SK-N-SH (cell line): ENCODE measurements around the gene TMEM225B. TPM values are rescaled to one million over a fixed set of nuclear protein-coding genes. Genes with fewer than 3 reads are reported as not detected.

ENCODE experiments used
- CTCF ChIA-PET: fragments of 300-600, 350-600 bp; formaldehyde crosslinking; extraction: SDS; loops from one replicate; lab custom pipeline; 2021; lab: Yijun Ruan, JAX
- POLR2A ChIA-PET: fragments of 350-600 bp; sonication (Branson Sonifier 250); formaldehyde crosslinking; extraction: SDS; loops from one replicate; lab custom pipeline; 2020; ENCODE audit warnings: antibody characterized with exemption, inconsistent platforms; lab: Yijun Ruan, JAX
- DNase-seq: peaks from one replicate; pipeline ENCODE4 v3.0.0; 2012
- H2AFZ ChIP-seq: fragments of 200-600 bp; sonication (generic); 2 replicates; pipeline ENCODE4 v1.8.1; 2016; ENCODE audit warnings: antibody characterized with exemption, mild to moderate bottlenecking, low read depth
- H3F3A ChIP-seq: fragments of 200-600 bp; sonication (generic); replicated peaks from 2 replicates; pipeline ENCODE3; 2016; ENCODE audit warnings: antibody characterized with exemption, mild to moderate bottlenecking; ENCODE audit not compliant: insufficient read depth
- H3K27ac ChIP-seq, 2 experiments: fragments of 200-500 bp in 1 of 2; fragments of 200-600 bp in 1 of 2; sonication (Bioruptor generic) in 1 of 2; sonication (generic), shearing (Covaris generic) in 1 of 2; 2 replicates each; pipeline versions ENCODE4 v1.5.1 to v1.6.1; 2014 to 2016; ENCODE audit warnings: low read depth in 2 of 2, inconsistent platforms in 1 of 2, low read length in 1 of 2, mild to moderate bottlenecking in 1 of 2, mixed read lengths in 1 of 2
- H3K27me3 ChIP-seq: fragments of 200-600 bp; sonication (generic), shearing (Covaris generic); 2 replicates; pipeline ENCODE4 v1.6.1; 2016; ENCODE audit warnings: mixed run types; ENCODE audit not compliant: insufficient read depth
- H3K36me3 ChIP-seq, 2 experiments: fragments of 200-500 bp in 1 of 2; fragments of 200-600 bp in 1 of 2; sonication (Bioruptor generic) in 1 of 2; sonication (generic) in 1 of 2; replicated peaks in 1 of 2; 2 replicates each; pipeline versions ENCODE3 to v1.5.1; 2014 to 2016; ENCODE audit warnings: low read length in 1 of 2, mild to moderate bottlenecking in 1 of 2; ENCODE audit not compliant: insufficient read depth in 2 of 2, control insufficient read depth in 1 of 2
- H3K4me1 ChIP-seq, 2 experiments: fragments of 200-500 bp in 1 of 2; fragments of 200-600 bp in 1 of 2; sonication (Bioruptor generic) in 1 of 2; sonication (generic), shearing (Covaris generic) in 1 of 2; 2 replicates each; pipeline versions ENCODE4 v1.5.1 to v1.6.1; 2014 to 2016; ENCODE audit warnings: low read depth in 1 of 2, low read length in 1 of 2, mixed run types in 1 of 2; ENCODE audit not compliant: insufficient read depth in 2 of 2, control insufficient read depth in 1 of 2
- H3K4me2 ChIP-seq: fragments of 200-600 bp; sonication (generic), shearing (Covaris generic); 2 replicates; pipeline ENCODE4 v1.6.1; 2017; ENCODE audit warnings: mixed run types
- H3K4me3 ChIP-seq, 2 experiments: fragments of 200-500 bp in 1 of 2; fragments of 200-600 bp in 1 of 2; sonication (Bioruptor generic) in 1 of 2; sonication (generic), shearing (Covaris generic) in 1 of 2; 2 replicates each; pipeline versions ENCODE4 v1.5.1 to v1.8.1; 2014 to 2016; ENCODE audit warnings: low read depth in 2 of 2, inconsistent platforms in 1 of 2, low read length in 1 of 2, mild to moderate bottlenecking in 1 of 2, mixed read lengths in 1 of 2, moderate library complexity in 1 of 2
- H3K79me2 ChIP-seq: fragments of 200-600 bp; sonication (generic); 2 replicates; pipeline ENCODE4 v1.8.1; 2017; ENCODE audit warnings: mild to moderate bottlenecking; ENCODE audit not compliant: insufficient read depth
- H3K9ac ChIP-seq: fragments of 200-600 bp; sonication (generic); 2 replicates; pipeline ENCODE4 v1.6.1; 2017; ENCODE audit warnings: mixed run types
- H3K9me2 ChIP-seq: fragments of 200-600 bp; sonication (generic); 2 replicates; pipeline ENCODE4 v1.6.1; 2017; ENCODE audit warnings: mixed run types
- H3K9me3 ChIP-seq: fragments of 200-600 bp; sonication (generic); 2 replicates; pipeline ENCODE4 v1.6.1; 2017; ENCODE audit warnings: mixed run types, mild to moderate bottlenecking, moderate library complexity
- H4K20me1 ChIP-seq: fragments of 200-600 bp; sonication (generic); 2 replicates; pipeline ENCODE4 v1.6.1; 2017; ENCODE audit warnings: mild to moderate bottlenecking, mixed run types; ENCODE audit not compliant: insufficient read depth
- CHD2 ChIP-seq: fragments of 150-350 bp; IDR thresholded peaks from 2 replicates; pipeline ENCODE4 v1.6.1; 2018; ENCODE audit warnings: low read length; ENCODE audit not compliant: partially characterized antibody
- ELF1 ChIP-seq: IDR thresholded peaks from 2 replicates; pipeline ENCODE4 v1.4.0; 2012
- EP300 ChIP-seq, 2 experiments: IDR thresholded peaks; 2 replicates each; pipeline versions ENCODE4 v1.4.0 to v1.6.1; 2012; ENCODE audit warnings: borderline replicate concordance in 1 of 2, low read depth in 1 of 2, low read length in 1 of 2
- EZH2phosphoT487 ChIP-seq: fragments of 200-600 bp; sonication (generic); IDR thresholded peaks from 2 replicates; pipeline ENCODE4 v1.6.1; 2017; ENCODE audit warnings: low read depth, mixed run types, mild to moderate bottlenecking, antibody characterized with exemption, moderate library complexity, borderline replicate concordance
- FOXJ3 ChIP-seq: sonication (generic); formaldehyde crosslinking; IDR thresholded peaks from 2 replicates; pipeline ENCODE4 v1.5.1; 2020; ENCODE audit warnings: mild to moderate bottlenecking, missing genetic modification reagents
- MXI1 ChIP-seq: IDR thresholded peaks from 2 replicates; pipeline ENCODE4 v1.6.1; 2012; ENCODE audit warnings: mild to moderate bottlenecking, low read depth, low read length, improper control_type of control experiment
- RAD21 ChIP-seq: IDR thresholded peaks from 2 replicates; pipeline ENCODE4 v1.6.1; 2012; ENCODE audit warnings: mild to moderate bottlenecking, low read length
- RCOR1 ChIP-seq: fragments of 150-350 bp; IDR thresholded peaks from 2 replicates; pipeline ENCODE4 v1.6.1; 2017; ENCODE audit warnings: antibody characterized with exemption, low read length
- RFX5 ChIP-seq: IDR thresholded peaks from 2 replicates; pipeline ENCODE4 v1.6.1; 2012; ENCODE audit warnings: mild to moderate bottlenecking, improper control_type of control experiment, low read length
- RXRA ChIP-seq: IDR thresholded peaks from 2 replicates; pipeline ENCODE4 v1.4.0; 2012; ENCODE audit warnings: low read depth, mild to moderate bottlenecking, borderline replicate concordance
- SIN3A ChIP-seq: IDR thresholded peaks from 2 replicates; pipeline ENCODE4 v1.6.1; 2012; ENCODE audit warnings: low read depth, mild to moderate bottlenecking, low read length, moderate library complexity, borderline replicate concordance
- SMC3 ChIP-seq: IDR thresholded peaks from 2 replicates; pipeline ENCODE4 v1.6.1; 2012; ENCODE audit warnings: low read depth, low read length, improper control_type of control experiment
- TEAD4 ChIP-seq: IDR thresholded peaks from 2 replicates; pipeline ENCODE4 v1.4.0; 2012; ENCODE audit warnings: mild to moderate bottlenecking, borderline replicate concordance; ENCODE audit not compliant: insufficient read depth
- USF1 ChIP-seq: IDR thresholded peaks from 2 replicates; pipeline ENCODE4 v1.4.0; 2012; ENCODE audit warnings: low read depth, borderline replicate concordance
- WGBS: methylation state at CpG from one replicate; pipeline ENCODE4 v1.1.6; 2017; ENCODE audit warnings: low lambda C conversion rate; 5-methylcytosine and 5-hydroxymethylcytosine counted together
- polyA plus RNA-seq, 3 experiments: library from polyadenylated mRNA; depleted of rRNA; stranded (reverse); fragments of >200 nt; gene quantifications; 2 replicates each; pipeline ENCODE4 v1.2.3, GENCODE V29; 2012
- TF ChIP-seq, protein P1 (sequence below): IDR thresholded peaks from 2 replicates; pipeline ENCODE4 v1.4.0; 2012; ENCODE audit warnings: low read depth, borderline replicate concordance
- TF ChIP-seq, protein P2 (sequence below): fragments of 200-600 bp; sonication (generic); IDR thresholded peaks from 2 replicates; pipeline ENCODE4 v1.6.1; 2017; ENCODE audit warnings: antibody characterized with exemption, mild to moderate bottlenecking, moderate library complexity
- TF ChIP-seq, protein P3 (sequence below): IDR thresholded peaks from 2 replicates; pipeline ENCODE4; 2012
- TF ChIP-seq, protein P4 (sequence below): IDR thresholded peaks from 2 replicates; pipeline ENCODE4 v1.4.0; 2012; ENCODE audit warnings: low read depth

Gene TMEM225B
- polyA plus RNA-seq, 1 of the 3 experiments (the other 2 are of a cell fraction) = 1.5 TPM

DNA sequence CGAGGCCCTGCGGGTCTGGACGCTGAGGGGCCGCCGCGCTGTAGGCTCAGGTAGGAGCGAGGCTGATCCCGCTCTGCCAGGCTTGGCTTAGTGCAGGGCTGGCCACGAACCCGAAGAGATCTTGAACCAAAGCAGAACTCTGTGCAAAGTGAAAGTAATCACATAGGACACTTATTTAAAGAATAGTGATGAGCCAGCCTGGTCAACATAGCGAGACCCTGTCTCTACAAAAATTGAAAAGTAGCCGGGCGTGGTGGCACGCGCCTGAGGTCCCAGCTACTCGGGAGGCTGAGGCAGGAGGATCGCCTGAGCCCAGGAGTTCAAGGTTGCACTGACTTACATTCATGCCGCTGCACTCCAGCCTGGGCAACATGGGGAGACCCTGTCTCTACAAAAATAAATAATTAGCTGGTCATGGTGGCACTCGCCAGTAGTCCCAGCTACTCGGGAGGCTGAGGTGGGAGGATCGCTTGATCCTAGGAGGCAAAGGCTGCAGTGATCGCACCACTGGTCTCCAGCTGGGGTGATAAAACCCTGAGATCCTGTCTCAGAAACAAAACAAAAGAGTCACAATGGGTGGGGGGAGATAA lies 19.2 kb downstream of the TMEM225B start:
- peaks cover 7 to 8% of the 10 kb centered on the region in 2 experiments; a peak in 3 of 4 replicates for H3K4me1 ChIP-seq
- H3F3A ChIP-seq = peaks cover 27% of the 10 kb centered on the region
- H3K4me2 ChIP-seq = peak overlapping the region; percentile 85
- 4% methylated on average over 22 of the region's 22 CpGs for WGBS
- no peaks in the 10 kb centered on the region for H3K27me3 ChIP-seq
- TF ChIP-seq RAD21 (no peak), RXRA (no peak), CHD2 (no peak), RCOR1 (no peak), ELF1 (no peak), SIN3A (no peak), EP300 (IDR thresholded peaks at IDR 0.05; ENCODE audit: borderline replicate concordance in 1 of 2, low read depth in 1 of 2, low read length in 1 of 2) (no peak), RFX5 (no peak), TEAD4 (no peak), FOXJ3 (no peak), MXI1 (no peak), EZH2phosphoT487 (no peak), SMC3 (no peak), USF1 (no peak)
- TF ChIP-seq, protein P1, sequence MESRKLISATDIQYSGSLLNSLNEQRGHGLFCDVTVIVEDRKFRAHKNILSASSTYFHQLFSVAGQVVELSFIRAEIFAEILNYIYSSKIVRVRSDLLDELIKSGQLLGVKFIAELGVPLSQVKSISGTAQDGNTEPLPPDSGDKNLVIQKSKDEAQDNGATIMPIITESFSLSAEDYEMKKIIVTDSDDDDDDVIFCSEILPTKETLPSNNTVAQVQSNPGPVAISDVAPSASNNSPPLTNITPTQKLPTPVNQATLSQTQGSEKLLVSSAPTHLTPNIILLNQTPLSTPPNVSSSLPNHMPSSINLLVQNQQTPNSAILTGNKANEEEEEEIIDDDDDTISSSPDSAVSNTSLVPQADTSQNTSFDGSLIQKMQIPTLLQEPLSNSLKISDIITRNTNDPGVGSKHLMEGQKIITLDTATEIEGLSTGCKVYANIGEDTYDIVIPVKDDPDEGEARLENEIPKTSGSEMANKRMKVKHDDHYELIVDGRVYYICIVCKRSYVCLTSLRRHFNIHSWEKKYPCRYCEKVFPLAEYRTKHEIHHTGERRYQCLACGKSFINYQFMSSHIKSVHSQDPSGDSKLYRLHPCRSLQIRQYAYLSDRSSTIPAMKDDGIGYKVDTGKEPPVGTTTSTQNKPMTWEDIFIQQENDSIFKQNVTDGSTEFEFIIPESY = no peak
- TF ChIP-seq, protein P2, sequence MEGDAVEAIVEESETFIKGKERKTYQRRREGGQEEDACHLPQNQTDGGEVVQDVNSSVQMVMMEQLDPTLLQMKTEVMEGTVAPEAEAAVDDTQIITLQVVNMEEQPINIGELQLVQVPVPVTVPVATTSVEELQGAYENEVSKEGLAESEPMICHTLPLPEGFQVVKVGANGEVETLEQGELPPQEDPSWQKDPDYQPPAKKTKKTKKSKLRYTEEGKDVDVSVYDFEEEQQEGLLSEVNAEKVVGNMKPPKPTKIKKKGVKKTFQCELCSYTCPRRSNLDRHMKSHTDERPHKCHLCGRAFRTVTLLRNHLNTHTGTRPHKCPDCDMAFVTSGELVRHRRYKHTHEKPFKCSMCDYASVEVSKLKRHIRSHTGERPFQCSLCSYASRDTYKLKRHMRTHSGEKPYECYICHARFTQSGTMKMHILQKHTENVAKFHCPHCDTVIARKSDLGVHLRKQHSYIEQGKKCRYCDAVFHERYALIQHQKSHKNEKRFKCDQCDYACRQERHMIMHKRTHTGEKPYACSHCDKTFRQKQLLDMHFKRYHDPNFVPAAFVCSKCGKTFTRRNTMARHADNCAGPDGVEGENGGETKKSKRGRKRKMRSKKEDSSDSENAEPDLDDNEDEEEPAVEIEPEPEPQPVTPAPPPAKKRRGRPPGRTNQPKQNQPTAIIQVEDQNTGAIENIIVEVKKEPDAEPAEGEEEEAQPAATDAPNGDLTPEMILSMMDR = no peak
- TF ChIP-seq, protein P3, sequence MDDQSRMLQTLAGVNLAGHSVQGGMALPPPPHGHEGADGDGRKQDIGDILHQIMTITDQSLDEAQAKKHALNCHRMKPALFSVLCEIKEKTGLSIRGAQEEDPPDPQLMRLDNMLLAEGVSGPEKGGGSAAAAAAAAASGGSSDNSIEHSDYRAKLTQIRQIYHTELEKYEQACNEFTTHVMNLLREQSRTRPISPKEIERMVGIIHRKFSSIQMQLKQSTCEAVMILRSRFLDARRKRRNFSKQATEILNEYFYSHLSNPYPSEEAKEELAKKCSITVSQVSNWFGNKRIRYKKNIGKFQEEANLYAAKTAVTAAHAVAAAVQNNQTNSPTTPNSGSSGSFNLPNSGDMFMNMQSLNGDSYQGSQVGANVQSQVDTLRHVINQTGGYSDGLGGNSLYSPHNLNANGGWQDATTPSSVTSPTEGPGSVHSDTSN = no peak
- TF ChIP-seq, protein P4, sequence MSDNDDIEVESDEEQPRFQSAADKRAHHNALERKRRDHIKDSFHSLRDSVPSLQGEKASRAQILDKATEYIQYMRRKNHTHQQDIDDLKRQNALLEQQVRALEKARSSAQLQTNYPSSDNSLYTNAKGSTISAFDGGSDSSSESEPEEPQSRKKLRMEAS = no peak
- ChIA-PET POLR2A (interaction anchor here (0.6 to 3.0 kb wide), 9 partner anchors 12 to 398 kb away, joined by 3 to 18 read pairs (median 10); partner anchors contain the start of genes FAM200A, ZKSCAN1, ZKSCAN5 and ZNF394), CTCF (interaction anchor here (0.6 to 3.3 kb wide), 19 partner anchors 10 to 376 kb away, joined by 3 to 28 read pairs (median 4); partner anchors contain the start of genes CYP3A5, ZKSCAN5 and ZNF655)
- H2AFZ ChIP-seq = peak overlapping the region; percentile 99
- H4K20me1 ChIP-seq = no peaks in the 10 kb centered on the region
- DNase-seq = no peak
- H3K79me2 ChIP-seq = peaks cover 36% of the 10 kb centered on the region
- H3K9me3 ChIP-seq = no peaks in the 10 kb centered on the region
- H3K27ac ChIP-seq = peak overlapping the region; percentile 62 to 91; a peak in 2 of 4 replicates
- peaks cover 36 to 37% of the 10 kb centered on the region in 2 experiments for H3K36me3 ChIP-seq
- peak overlapping the region; percentile 91 for H3K9ac ChIP-seq
- peak overlapping the region; percentile 84 to 98 for H3K4me3 ChIP-seq
- no peaks in the 10 kb centered on the region for H3K9me2 ChIP-seq
